Stimulated activated CD4-positive, alpha-beta T cell treated with anti-CD3 and anti-CD28 coated beads, Interleukin-1b, Interleukin-23, amount 100 ng/mL, for 1 hour (primary cell): ENCODE results near the gene GCN1.
"Not testable (repeated sequence)": the region's sequence is repeated elsewhere in the genome, so short reads cannot be mapped to it uniquely, and the experiment has no call there.

Experiments used
- DNase-seq, 2 donors: peaks; one replicate each; pipeline ENCODE4 v3.0.0-alpha.2; 2020; ENCODE audit warnings: low read depth in 2 of 2

GCN1 gene

GRCh38 chr12:120213758-120214157 is 19.2 kb upstream of the GCN1 start:
- DNase-seq, result no peak

GRCh38 chr12:120213182-120213581 is 18.7 kb upstream of the GCN1 start:
- DNase-seq, result not testable (repeated sequence)

GRCh38 chr12:120212301-120212700 is 17.8 kb upstream of the GCN1 start:
- DNase-seq, result no peak

- no peak for DNase-seq
These were observed 17.4 kb upstream of the GCN1 start for GRCh38 chr12:120211904-120212283.

GRCh38 chr12:120211243-120211903 is 16.9 kb upstream of the GCN1 start:
- no peak for DNase-seq

GRCh38 chr12:120209851-120210250 is 15.3 kb upstream of the GCN1 start:
- no peak for DNase-seq

- DNase-seq, result no peak
These were observed 12.7 kb upstream of the GCN1 start for GRCh38 chr12:120207227-120207626.

GRCh38 chr12:120206781-120207180 is 12.3 kb upstream of the GCN1 start:
- not testable (repeated sequence) for DNase-seq

- DNase-seq, result no peak
These were observed 11.7 kb upstream of the GCN1 start for GRCh38 chr12:120206228-120206627.

- no peak for DNase-seq
These were observed 9.7 kb upstream of the GCN1 start for GRCh38 chr12:120204171-120204570.

GRCh38 chr12:120200364-120200800 is 5.9 kb upstream of the GCN1 start:
- no peak for DNase-seq

GRCh38 chr12:120199595-120200306 is 5.2 kb upstream of the GCN1 start:
- DNase-seq, result no peak

GRCh38 chr12:120199025-120199424 is 4.5 kb upstream of the GCN1 start:
- no peak for DNase-seq

GRCh38 chr12:120197542-120197887 is 3.0 kb upstream of the GCN1 start:
- DNase-seq, result no peak

GRCh38 chr12:120196817-120197541 is 2.5 kb upstream of the GCN1 start:
- not testable (repeated sequence) for DNase-seq

GRCh38 chr12:120196363-120196762 is 1.8 kb upstream of the GCN1 start:
- no peak for DNase-seq

GRCh38 chr12:120194226-120194533 is 335 bp downstream of the GCN1 start:
- DNase-seq, result no peak

GRCh38 chr12:120193286-120193685 is 1.2 kb downstream of the GCN1 start:
- DNase-seq, result not testable (repeated sequence)

GRCh38 chr12:120190985-120191480 is 3.5 kb downstream of the GCN1 start:
- no peak for DNase-seq

GRCh38 chr12:120190386-120190785 is 4.1 kb downstream of the GCN1 start:
- no peak for DNase-seq

GRCh38 chr12:120186654-120187053 is 7.9 kb downstream of the GCN1 start:
- DNase-seq, result no peak

GRCh38 chr12:120183211-120183631 is 11.3 kb downstream of the GCN1 start:
- DNase-seq, result no peak
